DMS153 treated with DMSO at 0.1 percent for 48 hours (cell line): Measurements from ENCODE around the gene WDR86.

Source experiments
- DNase-seq: peaks from one replicate; lab custom pipeline; 2025; ENCODE audit not compliant: unreplicated experiment; lab: John Stamatoyannopoulos, UW

WDR86 gene

DNA sequence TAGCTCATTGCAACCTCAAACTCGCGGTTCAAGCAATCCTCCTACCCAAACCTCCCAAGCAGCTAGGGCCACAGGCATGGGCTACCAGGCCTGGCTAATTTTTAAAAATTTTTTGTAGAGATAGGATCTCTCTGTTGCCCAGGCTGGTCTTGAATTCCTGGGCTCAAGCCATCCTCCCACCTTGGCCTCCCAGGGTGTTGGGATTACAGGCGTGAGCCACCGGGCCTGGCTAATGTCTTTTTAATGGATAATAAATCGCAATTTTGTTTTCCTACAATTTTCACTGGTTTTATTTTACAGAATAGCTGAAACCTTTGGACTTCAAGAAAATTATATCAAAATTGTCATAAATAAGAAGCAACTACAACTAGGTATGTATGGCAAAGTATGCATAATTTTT lies 57.3 kb downstream of the WDR86 start:
- no peak for DNase-seq

DNA sequence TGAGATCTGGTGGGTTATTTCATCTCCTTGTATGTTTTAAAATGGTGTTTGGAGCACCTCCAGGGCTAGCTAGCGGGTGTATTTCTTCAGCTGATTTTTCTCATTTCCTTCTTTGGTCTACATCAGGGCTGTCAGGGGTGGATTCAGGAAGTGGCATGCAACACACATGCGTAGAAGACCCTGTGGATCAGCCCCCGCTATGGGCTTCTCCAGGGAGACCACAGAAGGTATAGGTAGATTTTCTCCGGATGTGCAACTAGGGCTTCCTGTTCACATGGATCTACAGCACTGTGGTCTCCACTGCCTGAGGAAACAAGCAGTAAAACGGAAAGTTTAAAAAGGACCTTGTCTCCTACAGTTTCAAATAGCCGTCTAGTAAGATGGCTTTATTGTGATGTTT lies 57.9 kb downstream of the WDR86 start:
- DNase-seq, result no peak

DNA sequence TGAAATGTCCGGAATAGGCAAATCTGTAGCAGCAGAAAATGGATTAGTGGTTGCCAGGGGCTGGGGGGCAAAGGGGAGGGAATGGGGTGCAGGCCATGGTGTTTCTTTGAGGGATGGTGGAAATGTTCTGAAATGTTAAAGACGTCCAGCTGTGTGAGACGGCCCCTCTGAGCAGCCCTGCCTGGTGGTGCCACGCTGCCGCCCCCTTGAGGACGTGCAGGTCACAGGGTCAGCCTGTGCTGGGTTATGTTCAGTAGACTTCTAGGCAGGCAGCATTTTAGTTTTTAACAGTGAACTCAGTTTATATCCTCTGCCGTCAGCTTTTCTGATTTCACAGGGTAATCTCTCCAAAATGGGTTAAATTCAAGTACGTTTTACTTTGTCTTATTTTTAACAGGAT lies 58.8 kb downstream of the WDR86 start:
- DNase-seq, result no peak

DNA sequence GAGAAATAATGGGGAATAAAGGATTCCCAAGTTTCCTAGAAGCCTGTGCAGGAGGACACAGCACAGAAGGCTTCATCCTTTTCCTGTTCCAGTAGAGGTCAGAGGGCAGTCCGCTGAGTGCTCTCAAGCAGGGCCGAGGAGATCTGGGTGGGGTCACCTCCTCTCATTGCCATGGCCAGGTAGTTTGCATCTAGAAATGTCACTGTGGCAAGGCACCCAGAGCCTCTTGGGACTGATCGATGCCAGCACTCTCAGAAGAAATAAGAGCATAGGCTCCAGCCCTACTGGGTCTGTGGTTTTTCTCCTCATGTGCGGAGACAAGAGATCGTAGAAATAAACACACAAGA lies 60.4 kb downstream of the WDR86 start:
- no peak for DNase-seq

DNA sequence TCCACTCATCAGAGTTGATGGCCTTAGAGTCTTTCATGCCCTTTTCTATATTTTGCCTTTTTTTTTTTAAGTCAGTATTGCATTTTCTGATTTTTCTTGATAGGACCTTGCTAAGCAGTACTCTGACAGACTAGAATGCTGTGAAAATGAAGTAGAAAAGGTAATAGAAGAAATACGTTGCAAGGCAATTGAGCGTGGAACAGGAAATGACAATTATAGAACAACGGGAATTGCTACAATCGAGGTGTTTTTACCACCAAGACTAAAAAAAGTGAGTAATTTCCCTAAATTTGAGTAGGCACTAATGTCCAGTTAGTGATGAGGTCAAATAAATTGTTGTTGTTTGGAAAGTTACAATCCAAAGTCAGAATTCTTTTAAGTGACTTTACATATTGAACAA lies 60.9 kb downstream of the WDR86 start:
- no peak for DNase-seq

DNA sequence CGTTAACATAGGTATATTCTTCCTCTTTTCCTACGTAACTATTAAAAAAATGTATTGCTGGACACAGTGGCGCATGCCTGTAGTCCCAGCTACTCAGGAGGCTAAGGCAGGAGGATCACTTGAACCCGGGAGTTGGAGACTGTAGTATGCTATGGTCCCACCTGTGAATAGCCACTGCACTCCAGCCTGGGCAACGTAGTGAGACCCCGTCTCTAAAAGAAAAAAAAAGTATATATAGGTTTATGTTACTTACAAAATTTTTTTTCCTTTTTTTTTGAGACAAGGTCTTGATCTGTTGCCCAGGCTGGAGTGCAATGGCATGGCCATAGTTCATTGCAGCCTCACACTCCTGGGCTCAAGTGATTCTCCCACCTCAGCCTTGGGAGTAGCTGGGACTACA lies 62.6 kb downstream of the WDR86 start:
- DNase-seq, result no peak

DNA sequence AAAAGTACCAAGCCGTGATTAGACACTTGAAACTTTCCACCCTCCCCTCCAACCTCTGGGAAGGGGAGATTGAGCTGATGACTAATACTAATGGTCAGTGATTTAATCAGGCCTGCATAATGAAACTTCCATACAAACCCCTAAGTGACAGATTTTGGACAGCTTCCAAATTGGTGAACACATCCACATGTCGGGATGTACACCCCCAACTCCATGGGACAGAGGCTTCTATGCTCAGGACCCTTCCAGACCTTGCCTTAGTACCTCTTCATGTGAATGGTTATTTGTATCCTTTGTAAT lies 63.4 kb downstream of the WDR86 start:
- DNase-seq, result no peak

DNA sequence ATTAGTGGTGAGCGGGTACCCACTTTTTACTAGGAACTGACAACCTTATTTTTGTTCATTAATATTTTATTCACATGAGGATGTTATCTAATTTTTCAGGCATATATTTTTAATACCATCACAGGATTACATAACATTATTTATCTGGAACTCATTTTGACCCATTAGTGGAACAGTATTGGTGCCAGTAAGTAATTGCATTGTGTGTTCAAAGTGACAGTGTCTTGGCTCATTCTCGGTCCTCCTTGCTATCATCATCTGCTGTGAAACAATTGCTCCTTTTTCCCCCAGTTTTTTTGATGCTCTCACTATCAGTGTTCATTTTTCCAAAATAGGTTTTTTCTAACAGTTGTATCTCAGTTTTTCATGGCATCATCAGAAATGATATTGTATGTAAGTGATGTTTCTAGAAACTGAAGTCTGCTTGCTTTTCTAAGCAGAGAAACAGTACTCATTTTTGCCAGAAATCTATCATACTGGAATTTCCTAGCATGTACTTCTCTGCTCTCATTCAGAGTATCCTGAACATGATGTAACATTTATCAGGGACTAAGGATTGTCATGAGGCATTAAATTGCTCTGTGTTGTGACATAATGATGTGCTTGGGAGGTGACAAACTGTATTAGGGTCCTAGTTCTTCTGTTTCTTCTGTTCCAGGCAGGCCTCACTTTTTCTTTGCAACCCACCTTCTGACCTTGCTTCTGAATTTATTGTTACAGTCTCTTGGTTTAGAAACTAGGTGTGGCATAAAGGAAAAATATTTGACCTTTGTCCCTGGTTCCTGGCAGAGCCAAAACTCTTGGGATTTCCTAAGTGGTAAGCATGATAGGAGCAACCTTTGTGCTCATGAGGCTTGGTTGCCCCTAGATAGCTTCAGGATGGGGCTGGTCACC lies 64.0 kb downstream of the WDR86 start:
- no peak for DNase-seq

DNA sequence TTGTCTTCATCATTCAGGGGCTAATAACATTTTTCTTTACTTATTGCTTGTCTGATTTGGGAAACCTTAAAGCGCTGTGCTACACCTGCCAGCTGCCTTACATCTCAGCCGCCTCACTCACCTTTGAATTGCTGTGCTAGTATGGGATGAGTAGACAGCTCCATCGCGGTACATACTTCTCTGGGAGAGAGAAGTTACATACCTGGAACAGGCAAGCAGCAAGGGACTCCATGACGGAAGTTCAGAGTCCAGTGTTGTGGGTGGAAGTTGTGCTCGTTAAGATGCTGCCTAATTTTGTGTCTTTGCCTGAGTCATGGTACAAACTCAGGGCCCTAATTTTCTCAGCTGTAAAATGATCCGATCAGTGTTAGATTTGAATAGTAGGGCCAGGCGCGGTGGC lies 66.3 kb downstream of the WDR86 start:
- no peak for DNase-seq

DNA sequence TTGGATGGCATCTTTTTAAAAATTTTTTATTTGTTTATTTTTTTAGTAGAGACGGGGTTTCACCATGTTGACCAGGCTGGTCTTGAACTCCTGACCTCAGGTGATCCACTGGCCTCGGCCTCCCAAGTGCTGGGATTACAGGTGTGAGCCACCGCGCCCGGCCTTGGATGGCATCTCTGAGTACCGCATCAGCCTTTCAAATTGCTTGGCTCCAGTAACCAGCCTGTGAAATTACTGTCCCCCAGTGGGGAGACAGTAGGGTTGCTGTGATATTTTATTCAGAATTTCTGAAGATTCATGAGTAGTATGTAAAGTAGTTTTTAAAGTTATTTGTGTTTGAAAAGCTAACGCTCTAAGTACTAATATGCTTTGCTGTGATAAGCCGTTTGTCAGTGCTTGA lies 67.0 kb downstream of the WDR86 start:
- DNase-seq, result no peak

DNA sequence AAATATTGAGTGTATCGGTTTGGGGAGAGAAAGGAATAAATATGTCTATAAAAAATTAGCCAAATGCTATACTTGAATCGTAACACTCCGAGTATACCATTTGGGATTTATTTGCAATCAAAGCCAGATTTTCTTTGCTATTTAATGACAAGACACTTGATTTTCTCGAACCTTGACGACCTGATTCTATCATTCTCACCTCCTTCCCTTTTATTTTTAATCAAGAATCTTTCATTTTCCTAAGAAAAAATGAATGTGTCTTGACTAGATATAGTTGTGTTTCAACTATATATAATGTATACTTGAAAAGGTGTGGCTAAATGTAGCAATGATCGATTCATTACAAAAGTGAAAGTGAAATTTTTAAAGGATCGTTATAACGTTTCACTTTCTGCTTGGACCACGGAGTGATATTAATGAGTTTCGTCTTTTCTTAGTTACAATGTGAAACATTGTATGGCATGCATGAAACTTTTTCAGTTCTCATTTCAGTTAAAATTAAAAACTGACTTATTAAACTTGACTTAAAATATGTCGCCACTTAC lies 67.7 kb downstream of the WDR86 start:
- no peak for DNase-seq

DNA sequence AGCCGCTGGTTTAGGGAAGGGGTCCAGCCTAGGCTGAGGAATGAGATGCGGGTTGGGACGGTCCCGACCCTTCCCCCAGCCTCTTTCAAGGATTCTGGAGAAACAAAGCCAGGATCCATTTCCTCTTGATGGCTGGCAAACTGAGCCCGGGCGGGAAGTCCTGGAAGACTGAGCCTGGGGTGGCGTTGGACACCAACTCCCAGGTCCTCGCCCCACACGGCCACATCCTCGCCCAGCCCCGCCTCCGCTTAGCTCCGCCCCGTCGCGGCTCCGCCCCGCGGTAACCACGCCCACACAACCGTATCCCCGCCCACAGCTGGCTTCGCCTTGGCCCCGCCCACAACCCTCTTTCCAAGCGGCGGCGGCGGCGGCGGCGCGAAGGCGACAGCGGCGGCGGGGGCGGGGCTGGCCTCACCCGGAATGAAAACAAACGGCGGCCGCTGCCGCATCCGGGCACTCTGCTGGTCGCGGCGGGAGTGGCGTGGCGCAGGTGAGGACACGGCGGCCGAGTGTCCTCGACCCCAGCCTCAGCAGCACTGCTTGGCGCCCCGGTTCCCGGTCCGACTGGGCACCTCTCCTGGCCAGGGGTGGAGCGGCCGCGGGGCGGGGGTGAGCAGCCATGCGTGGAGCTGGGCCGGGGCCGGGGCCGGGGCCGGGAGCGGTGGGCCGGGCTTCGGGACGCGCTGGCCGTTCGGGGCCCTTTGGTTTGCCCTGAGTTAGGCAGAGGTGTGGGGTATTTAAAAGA lies 68.3 kb downstream of the WDR86 start, which contains the start of gene NUB1:
Gene NUB1 (plus strand): TSS at position 456 of the 745 bp plus-strand sequence. CDS start 3,538 bp downstream, outside the sequence.
- peak; percentile 81 for DNase-seq

DNA sequence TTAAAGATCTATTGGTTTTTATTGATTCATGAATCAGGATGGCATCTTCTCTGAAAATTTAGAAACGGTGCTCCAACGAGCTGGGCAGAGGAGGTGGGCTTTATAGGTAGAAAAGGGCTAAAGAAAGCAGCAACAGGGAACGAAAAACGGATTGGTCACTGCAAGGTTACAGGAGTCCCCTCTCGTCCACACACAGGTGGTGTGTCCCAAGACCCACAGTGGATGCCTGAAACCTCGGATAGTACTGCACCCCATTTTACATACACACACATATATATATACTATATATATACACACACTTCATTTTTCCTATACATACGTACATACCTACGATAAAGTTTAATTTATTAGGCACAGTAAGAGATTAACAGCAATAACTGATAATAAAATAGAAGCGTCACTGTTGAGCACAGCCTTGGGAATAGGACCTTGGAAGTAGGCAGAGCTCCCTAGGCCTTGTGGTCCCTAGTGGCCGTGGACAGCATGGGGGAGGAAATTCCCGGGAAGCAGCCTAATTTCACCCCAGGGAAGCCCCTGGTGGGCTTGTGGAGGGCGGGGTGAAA lies 69.0 kb downstream of the WDR86 start:
- no peak for DNase-seq

DNA sequence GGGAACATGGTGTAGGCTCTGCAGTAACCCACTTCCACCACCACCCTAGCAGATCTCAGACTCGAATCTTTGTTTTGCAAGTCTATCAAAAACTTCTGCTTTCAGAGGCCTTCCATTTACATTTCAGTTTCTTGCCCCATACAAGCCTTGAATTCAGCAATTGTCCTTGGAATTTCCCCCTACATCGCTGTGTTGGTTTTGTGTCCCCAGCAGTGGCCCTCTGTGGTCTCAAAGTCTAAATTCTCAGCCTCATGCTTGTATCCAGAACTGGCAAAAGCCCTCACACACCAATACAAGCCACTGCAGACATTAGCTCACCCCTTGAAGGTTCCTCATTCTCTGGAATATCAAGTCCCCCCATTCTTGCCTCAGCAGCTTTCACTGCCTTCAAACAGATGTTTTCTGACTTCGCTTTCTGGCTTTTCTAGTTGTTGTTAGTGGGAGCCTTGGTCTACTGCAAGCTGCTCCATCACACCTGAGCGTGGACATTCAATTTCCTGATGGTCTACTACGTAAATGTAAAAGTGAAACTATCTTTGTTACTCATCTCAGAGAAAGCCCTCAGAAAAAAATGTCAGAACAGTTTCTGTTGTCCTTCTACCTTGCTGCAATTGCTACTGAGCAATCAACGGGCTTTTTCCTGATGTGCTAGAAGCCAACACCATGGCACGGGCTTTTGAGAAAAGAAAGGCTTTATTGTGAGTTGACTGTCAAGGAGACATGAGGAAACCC lies 70.0 kb downstream of the WDR86 start:
- no peak for DNase-seq

DNA sequence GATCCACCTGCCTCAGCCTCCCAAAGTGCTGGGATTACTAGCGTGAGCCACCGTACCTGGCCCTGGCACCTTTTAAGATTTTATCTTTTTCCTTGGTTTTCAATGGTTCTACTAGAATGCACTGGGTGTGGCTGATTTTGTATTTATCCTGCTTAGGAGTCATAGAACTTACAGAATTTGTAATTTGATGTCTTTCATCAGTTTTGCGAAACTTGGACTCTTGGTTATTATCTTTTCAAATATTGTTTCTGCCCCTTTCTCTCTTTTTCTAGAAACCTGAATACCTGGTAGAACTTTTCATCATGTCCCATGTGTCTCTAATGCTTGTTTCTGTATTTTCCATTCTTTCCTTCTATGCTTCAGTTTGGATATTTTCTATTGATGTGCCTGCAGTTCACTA lies 71.0 kb downstream of the WDR86 start:
- DNase-seq, result no peak

DNA sequence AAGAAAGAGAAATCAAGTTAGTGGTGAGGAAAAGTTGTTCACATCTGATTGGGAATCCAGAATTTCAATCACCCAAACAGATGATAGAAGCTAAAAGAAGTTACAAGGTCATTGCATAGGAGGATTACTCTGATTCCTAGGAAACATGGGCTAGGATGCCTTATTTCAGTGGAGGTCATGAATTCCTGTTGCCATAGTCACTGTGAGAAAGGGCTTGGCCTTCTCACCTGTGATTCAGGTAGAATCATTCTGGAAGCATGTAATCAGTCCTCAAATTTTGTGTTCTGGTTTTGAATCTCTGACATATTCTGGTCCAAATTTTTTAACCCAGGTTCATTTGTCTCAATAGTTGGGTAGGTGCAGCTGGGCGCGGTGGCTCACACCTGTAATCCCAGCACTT lies 72.5 kb downstream of the WDR86 start:
- DNase-seq, result no peak

DNA sequence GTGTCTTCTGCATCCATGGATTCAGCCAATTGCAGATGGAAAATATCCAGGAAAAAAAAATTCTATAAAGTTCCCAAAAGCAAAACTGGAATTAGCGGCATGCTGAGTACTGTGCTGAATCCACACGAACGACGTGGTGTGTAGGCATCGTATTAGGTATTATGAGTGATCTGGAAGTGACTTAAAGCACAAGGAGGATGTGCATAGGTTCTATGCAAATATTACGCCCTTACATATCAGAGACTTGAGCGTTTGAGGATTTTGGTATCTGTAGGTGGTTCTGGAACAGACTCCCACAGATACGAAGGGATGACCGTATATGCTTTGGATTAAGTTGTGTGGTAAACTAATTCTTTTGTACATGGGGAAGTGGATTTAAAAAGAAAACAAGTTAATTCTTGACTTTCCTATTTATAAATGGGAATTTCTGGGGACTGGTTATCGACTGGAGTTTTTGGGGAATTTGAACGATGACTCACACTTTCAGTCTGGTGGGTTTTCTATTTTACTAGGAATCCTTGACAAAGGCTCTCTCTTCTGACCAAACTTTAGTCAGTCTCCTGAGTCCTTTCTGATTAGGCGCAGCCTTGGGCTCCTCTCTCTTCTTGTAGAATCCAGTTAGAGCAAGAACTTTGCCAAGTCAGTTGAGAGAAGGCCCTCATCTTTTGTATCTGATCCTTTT lies 73.7 kb downstream of the WDR86 start:
- DNase-seq, result no peak

DNA sequence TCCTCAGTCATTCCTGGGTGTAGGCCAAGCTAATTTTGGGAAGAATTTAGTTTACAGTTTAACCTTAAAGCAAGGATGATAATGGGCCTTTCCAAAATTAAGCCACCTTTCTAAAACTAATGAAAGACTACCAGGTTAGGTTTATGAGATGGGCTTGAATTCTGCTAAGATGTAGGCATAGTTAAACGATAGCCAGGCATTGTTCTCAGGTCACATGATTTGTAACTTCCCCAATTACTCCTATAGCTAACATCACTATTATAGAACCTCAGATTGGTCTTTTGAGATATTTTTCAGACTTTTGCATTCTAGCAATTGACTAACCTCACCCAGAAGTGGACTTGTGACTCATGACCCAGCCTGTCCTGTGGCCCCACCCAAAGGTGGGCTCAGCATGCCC lies 75.2 kb downstream of the WDR86 start:
- no peak for DNase-seq
